ENCODE results near the gene PAGE4. TPM values are rescaled to one million over a fixed set of nuclear protein-coding genes. Genes with fewer than 3 reads are reported as not detected.

PAGE4 gene, protein sequence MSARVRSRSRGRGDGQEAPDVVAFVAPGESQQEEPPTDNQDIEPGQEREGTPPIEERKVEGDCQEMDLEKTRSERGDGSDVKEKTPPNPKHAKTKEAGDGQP
- total RNA-seq = not detected in 2 replicates

DNA sequence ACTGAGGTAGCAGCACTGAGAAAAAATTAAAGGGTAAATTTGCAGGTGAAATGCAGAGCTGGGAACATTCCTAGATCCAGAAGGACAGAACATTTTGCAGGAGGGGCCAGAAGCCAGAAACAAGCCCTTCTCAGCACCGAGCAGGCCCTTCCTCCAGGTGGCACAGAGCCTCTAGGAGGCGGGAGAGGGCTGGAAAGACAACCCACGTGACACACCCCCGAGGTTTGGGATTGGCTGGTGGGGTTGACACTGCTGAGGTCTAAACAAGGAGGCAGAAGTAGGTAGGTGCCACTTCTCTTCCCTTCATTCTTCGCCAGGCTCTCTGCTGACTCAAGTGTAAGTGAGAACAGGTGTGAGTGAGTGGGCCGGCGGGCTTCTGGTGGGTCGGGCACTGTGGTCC, at the start of gene PAGE4:
TSS of gene PAGE4 (plus strand) at position 288 of the 400 bp plus-strand sequence. CDS start 1,126 bp downstream, outside the sequence.

DNA sequence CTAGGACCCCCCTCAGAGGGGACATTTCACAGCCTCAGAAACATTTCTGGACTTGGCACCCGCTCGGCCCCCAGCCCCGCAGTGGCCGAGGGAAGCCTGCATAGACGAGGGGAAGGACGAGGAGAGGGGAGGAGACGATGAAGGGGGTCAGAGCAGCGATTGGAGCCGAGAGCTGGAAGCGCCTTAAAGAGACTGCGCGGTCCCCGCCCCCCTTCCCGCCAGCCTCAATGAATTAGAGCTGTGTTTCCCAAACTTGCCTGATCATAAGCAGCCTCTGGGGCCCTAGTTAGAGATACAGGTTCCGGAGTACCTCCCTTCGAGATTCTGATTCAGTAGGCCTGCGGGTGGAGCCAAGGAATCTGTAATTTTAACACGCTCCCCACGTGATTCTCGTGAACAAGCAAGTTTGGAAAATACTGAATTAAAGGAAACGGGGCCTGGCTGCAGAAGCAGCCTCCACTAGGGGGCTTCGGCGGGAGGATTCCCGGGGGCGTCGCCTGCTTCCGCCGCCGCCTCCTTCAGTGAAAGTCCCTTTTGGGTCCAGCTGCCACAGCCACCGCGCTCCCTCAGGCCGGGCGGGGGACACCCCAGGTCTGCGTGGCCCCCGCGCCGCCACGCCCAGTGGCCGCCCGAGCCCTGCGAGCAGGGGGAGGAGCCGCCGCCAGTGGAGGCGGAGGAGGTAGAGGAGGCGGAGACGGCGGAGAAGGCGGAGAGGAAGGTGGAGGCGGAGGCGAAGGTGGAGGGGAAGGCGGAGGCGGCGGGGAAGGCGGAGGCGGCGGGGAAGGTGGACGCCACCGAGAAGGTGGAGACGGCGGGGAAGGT, 49.9 kb downstream of the PAGE4 start, which contains the start of gene USP27X:
TSS of gene USP27X (plus strand) at position 651 of the 822 bp plus-strand sequence. CDS start 824 bp downstream, outside the sequence.

Other genes with a start within 250 kb of the PAGE4 start
- gene GAGE12H, start 249.4 kb upstream of the PAGE4 start, total RNA-seq = not detected in 2 replicates
- gene GAGE2A, start 239.8 kb upstream of the PAGE4 start, total RNA-seq = not detected in 2 replicates
- gene GAGE1, start 230.3 kb upstream of the PAGE4 start, total RNA-seq = not detected in 2 replicates
- not detected in 2 replicates for gene PAGE1, start 133.3 kb upstream of the PAGE4 start, total RNA-seq
- gene USP27X, start 50.2 kb downstream of the PAGE4 start, total RNA-seq = 3.1 and 3.8 TPM in 2 replicates
- gene CLCN5, start 93.3 kb downstream of the PAGE4 start, total RNA-seq = 7.5 and 10.8 TPM in 2 replicates